Measurements from ENCODE around the gene IL36A.

DNA sequence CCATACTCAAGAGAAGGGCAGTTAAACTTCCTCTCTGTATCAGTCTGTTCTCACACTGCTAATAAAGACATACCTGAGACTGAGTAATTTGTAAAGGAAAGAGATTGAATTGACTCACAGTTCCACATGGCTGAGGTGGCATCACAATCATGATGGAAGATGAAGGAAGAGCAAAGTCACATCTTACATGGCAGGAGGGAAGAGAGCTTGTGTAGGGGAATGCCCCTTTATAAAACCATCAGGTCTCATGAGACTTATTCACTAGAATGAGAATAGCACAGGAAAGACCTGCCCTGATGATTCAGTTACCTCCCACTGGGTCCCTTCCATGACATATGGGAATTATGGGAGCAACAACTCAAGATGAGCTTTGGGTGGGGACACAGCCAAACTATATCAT is 48.8 kb downstream of the IL36A start:
- TF ChIP-seq CTCF (IDR thresholded peaks at IDR 0.05; ENCODE audit: borderline replicate concordance, extremely low read depth, low read length, poor library complexity, severe bottlenecking) (no peak), EZH2 (IDR thresholded peaks at IDR 0.05; ENCODE audit: borderline replicate concordance, low read depth, low read length, severe bottlenecking) (no peak)

All from DND-41 (cell line).